ENCODE measurements around the gene MOV10. TPM values are rescaled to one million over a fixed set of nuclear protein-coding genes. Genes with fewer than 3 reads are reported as not detected.
A peak's percentile ranks its signal among the peaks of the same experiment; 100 is the strongest.

The MOV10 gene
- total and polyA plus RNA-seq, 2 of the 13 experiments (the other 11 are each of a cell fraction or from before 2014, with no cell fraction given) = 56.4 to 58.2 TPM

DNA sequence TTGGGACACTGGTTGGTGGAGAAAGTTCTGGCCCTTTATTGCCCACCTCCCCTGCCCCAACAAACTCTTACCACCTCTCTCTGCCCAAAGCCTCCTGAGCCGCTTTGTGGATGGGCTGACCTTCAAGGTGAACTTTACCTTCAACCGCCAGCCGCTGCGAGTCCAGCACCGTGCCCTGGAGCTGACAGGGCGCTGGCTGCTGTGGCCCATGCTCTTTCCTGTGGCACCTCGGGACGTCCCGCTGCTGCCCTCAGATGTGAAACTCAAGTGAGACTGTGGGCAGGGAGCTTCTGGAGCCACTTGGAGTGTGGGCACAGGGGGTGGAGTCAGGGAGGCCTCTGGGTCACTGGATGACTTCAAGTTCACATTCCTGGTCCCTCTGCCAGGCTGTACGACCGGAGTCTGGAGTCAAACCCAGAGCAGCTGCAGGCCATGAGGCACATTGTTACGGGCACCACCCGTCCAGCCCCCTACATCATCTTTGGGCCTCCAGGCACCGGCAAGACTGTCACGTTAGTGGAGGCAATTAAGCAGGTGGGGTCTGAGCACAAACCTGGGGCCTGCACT, 20.0 kb downstream of the MOV10 start:
- CTCF ChIA-PET (ENCODE audit: low intra/inter-chr PET ratio, low total read pairs) = no interaction called here

DNA sequence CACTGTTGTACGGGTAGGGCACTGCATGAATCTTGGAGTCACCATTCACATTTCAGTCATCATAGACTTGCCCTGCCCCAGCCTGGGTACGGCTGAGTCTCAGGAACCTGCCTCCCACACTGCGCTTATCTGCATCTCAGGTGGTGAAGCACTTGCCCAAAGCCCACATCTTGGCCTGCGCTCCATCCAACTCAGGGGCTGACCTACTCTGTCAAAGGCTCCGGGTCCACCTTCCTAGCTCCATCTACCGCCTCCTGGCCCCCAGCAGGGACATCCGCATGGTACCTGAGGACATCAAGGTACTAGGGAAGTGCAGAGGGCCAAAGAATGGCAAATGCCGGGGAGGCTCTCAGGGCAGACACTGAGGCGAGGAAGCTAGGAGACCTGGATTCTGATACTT, 20.8 kb downstream of the MOV10 start:
- Histone ChIP-seq H3K9ac (ENCODE audit: insufficient read depth, low read depth, low read length) (no peak overlapping the region), H3K36me3 (replicated peaks in 1 of 2; ENCODE audit: control insufficient read depth in 1 of 2, insufficient read depth in 2 of 2, low read length in 2 of 2) (peaks cover 27 to 71% of the 10 kb centered on the region in 2 experiments), H3K79me2 (ENCODE audit: insufficient read depth, low read length) (no peaks in the 10 kb centered on the region), H3K4me1 (ENCODE audit: insufficient read depth, low read length) (peaks cover 35% of the 10 kb centered on the region), H3K27me3 (ENCODE audit: control insufficient read depth in 1 of 2, insufficient read depth in 2 of 2, low read length in 2 of 2) (no peaks in the 10 kb centered on the region), H3K4me3 (replicated peaks in 1 of 3; ENCODE audit: insufficient read depth in 1 of 3, low read depth in 2 of 3, low read length in 3 of 3) (no peak overlapping the region), H2AFZ (ENCODE audit: low read length) (no peak overlapping the region), H4K20me1 (ENCODE audit: insufficient read depth, low read length) (no peaks in the 10 kb centered on the region), H3K9me3 (ENCODE audit: low read length) (no peaks in the 10 kb centered on the region), H3K27ac (ENCODE audit: extremely low read length, insufficient read depth, low read length) (no peak overlapping the region), H3K4me2 (ENCODE audit: low read depth, low read length) (no peak overlapping the region)
- in situ Hi-C loops (cut with HindIII; ENCODE audit: extremely low pct_ligation_motif_present, low pct_unique_long_range_greater_than_20kb) (no loop called here), intact Hi-C loops (cut with micrococcal nuclease; ENCODE audit: unreplicated experiment) (no loop called here)
- no peak for FAIRE-seq
- ChIA-PET POLR2A (interaction anchor here (1.1 to 4.7 kb wide), 3 partner anchors 10 to 16 kb away, joined by 3 to 40 read pairs (median 3); partner anchors contain the start of gene RHOC), CTCF (ENCODE audit: low intra/inter-chr PET ratio, low total read pairs) (no interaction called here)
- DNase-seq (ENCODE audit: low spot score) = no peak
- no peak for ATAC-seq
- BruUV-seq (replicated peaks) = no TSS peak
- WGBS (ENCODE audit: low lambda C conversion rate) = 100% methylated on average over 7 of the region's 9 CpGs
- TF ChIP-seq PHF21A (CRISPR knock-in tag; IDR thresholded peaks at IDR 0.05) = no peak

More for the DNA sequence above, 20.0 kb downstream of the MOV10 start:
- POLR2A ChIA-PET = interaction anchor here (0.9 to 1.6 kb wide), 4 partner anchors 10 to 19 kb away, joined by 3 read pairs; partner anchors contain the start of gene RHOC
- Histone ChIP-seq H2AFZ (ENCODE audit: low read length) (no peak overlapping the region), H3K27ac (ENCODE audit: extremely low read length, insufficient read depth, low read length) (no peak overlapping the region), H3K4me1 (ENCODE audit: insufficient read depth, low read length) (peaks cover 27% of the 10 kb centered on the region), H3K79me2 (ENCODE audit: insufficient read depth, low read length) (no peaks in the 10 kb centered on the region), H3K9ac (ENCODE audit: insufficient read depth, low read depth, low read length) (no peak overlapping the region), H3K4me2 (ENCODE audit: low read depth, low read length) (no peak overlapping the region), H3K4me3 (replicated peaks in 1 of 3; ENCODE audit: insufficient read depth in 1 of 3, low read depth in 2 of 3, low read length in 3 of 3) (no peak overlapping the region), H3K9me3 (ENCODE audit: low read length) (no peaks in the 10 kb centered on the region), H3K27me3 (ENCODE audit: control insufficient read depth in 1 of 2, insufficient read depth in 2 of 2, low read length in 2 of 2) (no peaks in the 10 kb centered on the region), H3K36me3 (replicated peaks in 1 of 2; ENCODE audit: control insufficient read depth in 1 of 2, insufficient read depth in 2 of 2, low read length in 2 of 2) (peaks cover 24 to 70% of the 10 kb centered on the region in 2 experiments), H4K20me1 (ENCODE audit: insufficient read depth, low read length) (no peaks in the 10 kb centered on the region)
- TF ChIP-seq, protein P1, sequence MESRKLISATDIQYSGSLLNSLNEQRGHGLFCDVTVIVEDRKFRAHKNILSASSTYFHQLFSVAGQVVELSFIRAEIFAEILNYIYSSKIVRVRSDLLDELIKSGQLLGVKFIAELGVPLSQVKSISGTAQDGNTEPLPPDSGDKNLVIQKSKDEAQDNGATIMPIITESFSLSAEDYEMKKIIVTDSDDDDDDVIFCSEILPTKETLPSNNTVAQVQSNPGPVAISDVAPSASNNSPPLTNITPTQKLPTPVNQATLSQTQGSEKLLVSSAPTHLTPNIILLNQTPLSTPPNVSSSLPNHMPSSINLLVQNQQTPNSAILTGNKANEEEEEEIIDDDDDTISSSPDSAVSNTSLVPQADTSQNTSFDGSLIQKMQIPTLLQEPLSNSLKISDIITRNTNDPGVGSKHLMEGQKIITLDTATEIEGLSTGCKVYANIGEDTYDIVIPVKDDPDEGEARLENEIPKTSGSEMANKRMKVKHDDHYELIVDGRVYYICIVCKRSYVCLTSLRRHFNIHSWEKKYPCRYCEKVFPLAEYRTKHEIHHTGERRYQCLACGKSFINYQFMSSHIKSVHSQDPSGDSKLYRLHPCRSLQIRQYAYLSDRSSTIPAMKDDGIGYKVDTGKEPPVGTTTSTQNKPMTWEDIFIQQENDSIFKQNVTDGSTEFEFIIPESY (CRISPR knock-in tag; IDR thresholded peaks at IDR 0.05) = peak; percentile 86
- TF ChIP-seq, protein P2, sequence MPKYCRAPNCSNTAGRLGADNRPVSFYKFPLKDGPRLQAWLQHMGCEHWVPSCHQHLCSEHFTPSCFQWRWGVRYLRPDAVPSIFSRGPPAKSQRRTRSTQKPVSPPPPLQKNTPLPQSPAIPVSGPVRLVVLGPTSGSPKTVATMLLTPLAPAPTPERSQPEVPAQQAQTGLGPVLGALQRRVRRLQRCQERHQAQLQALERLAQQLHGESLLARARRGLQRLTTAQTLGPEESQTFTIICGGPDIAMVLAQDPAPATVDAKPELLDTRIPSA (CRISPR knock-in tag; IDR thresholded peaks at IDR 0.05; ENCODE audit: borderline replicate concordance) = no peak
- ATAC-seq = no peak
- 98% methylated on average over 7 of the region's 15 CpGs for WGBS (ENCODE audit: low lambda C conversion rate)
- no peak for DNase-seq (ENCODE audit: low spot score)
- BruUV-seq (replicated peaks) = no TSS peak
- intact Hi-C loops (cut with micrococcal nuclease; ENCODE audit: unreplicated experiment) = no loop called here
- in situ Hi-C loops (cut with HindIII; ENCODE audit: extremely low pct_ligation_motif_present, low pct_unique_long_range_greater_than_20kb) = no loop called here
- no peak for FAIRE-seq
